HG03432 (cell line): ENCODE data around the gene ARMC9.
"Not testable (repeated sequence)": the region's sequence is repeated elsewhere in the genome, so short reads cannot be mapped to it uniquely, and the experiment has no call there.

Experiments used
- ATAC-seq: cut with Tn5 transposase; IDR thresholded peaks from one replicate; pipeline ENCODE4 v1.9.1; 2021; ENCODE audit warnings: mild to moderate bottlenecking, moderate library complexity; ENCODE audit not compliant: unreplicated experiment

The ARMC9 gene

DNA sequence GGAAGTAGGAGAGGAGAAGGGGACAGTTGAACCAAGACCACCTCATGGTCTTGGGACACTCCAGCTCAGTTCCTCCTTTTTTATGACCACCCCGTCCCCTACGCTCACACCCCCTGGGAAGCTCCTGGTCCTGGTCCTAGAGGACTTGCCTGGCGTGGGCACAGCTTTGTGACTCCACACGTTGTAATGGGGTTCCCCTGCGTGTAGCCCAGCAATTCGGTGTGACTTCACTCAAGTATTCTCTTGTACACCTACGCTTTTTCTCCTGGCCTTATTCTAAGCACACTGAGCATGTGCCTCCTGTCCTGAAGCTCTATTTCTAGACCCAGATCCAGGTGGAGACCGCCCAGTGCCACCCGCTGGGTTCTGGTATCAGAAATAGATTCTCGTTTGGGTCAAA is 161.0 kb downstream of the ARMC9 start:
- ATAC-seq, result no peak

GRCh38 chr2:231359948-231360347 is 161.5 kb downstream of the ARMC9 start:
- no peak for ATAC-seq

DNA sequence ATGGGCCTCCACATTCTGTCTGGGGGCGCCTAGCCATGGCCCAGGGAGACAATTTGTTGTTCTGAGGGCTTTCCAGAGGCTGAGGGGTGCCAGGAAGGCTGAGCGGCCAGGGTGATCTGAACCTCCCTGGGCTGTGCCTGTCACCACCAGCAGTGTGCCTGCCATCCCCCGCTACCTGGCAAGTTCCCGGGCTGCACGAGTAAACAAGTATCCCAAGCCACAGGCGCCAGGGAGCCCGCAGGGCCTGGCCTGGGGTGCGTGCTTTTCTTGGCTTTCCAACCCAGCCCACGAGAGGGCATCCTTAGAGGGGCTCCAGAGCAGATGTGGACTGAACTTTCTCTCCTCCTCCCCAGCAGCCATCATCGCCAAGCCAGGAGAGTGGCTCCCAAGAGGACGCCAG is 162.0 kb downstream of the ARMC9 start:
- ATAC-seq, result no peak

- no peak for ATAC-seq
These were observed 162.5 kb downstream of the ARMC9 start for GRCh38 chr2:231360881-231361371.

DNA sequence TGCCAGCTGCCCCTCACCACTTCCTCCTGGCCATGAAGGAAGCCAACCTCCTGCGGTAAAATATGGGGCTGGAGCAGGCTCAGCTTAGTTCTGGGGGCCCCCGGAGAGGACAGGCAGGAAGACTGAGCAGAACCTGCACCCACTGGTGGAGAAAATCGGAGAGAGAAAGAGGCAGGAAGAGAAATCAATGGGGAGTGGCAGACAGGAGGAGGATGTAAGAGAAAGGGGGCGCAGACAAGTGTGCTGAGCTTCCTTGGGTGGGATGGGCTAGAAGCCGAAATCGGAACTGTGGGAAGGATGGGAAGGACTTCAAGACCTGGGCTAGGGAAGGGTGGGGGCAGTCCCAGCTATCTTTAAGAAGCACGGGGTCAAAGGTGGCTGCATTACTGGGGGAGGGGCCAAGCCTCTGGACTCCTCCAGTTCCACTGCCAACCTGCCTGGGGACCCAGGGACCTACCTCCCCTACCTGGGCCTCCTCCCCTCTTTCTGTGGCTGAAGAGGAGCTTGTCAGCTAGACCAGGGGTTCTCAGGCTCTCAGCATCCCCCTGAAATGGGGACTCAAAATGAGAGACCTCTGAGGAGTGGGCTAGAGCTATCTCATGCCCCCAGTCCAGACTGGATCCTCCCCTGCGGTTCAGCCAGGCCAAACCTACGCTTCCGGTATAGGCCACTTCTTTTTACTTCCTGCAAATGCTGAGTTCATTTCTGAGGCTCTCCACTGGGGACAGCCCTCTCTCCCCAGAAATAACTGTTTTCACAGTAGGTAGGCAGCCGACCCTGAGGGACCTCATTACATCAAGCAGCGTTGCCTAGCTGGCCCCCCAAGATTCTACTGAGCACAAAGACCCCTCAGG is 163.5 kb downstream of the ARMC9 start:
- ATAC-seq, result peak; percentile 92

- ATAC-seq, result no peak
These were observed 164.2 kb downstream of the ARMC9 start for GRCh38 chr2:231362555-231363184.

- no peak for ATAC-seq
These were observed 165.6 kb downstream of the ARMC9 start for GRCh38 chr2:231364061-231364460.

GRCh38 chr2:231364961-231365810 is 166.8 kb downstream of the ARMC9 start:
- no peak for ATAC-seq

GRCh38 chr2:231367178-231367577 is 168.7 kb downstream of the ARMC9 start:
- ATAC-seq, result no peak

- ATAC-seq, result no peak
These were observed 171.4 kb downstream of the ARMC9 start for GRCh38 chr2:231369580-231370428.

- no peak for ATAC-seq
These were observed 172.0 kb downstream of the ARMC9 start for GRCh38 chr2:231370429-231370748.

GRCh38 chr2:231370749-231371429 is 172.5 kb downstream of the ARMC9 start:
- ATAC-seq, result no peak

GRCh38 chr2:231371430-231372054 is 173.1 kb downstream of the ARMC9 start:
- no peak for ATAC-seq

DNA sequence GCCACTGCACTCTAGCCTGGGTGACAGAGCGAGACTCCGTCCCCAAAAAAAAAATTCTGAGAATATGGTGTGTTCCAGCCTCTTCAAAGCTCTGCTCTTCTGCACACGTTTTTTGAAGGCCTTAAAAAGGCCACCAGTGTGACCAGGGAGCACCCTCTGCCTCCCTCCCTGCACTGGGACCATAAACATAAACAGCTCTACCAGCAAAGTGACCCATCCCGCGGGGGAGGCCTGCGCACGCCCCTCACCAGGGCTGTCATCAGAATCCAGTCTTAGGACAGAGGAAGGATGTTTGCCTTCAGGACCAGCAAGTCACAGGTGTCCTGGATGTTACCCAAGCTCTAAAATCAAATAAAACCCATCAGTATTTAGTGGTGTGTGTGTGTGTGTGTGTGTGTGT is 173.9 kb downstream of the ARMC9 start:
- ATAC-seq, result no peak

DNA sequence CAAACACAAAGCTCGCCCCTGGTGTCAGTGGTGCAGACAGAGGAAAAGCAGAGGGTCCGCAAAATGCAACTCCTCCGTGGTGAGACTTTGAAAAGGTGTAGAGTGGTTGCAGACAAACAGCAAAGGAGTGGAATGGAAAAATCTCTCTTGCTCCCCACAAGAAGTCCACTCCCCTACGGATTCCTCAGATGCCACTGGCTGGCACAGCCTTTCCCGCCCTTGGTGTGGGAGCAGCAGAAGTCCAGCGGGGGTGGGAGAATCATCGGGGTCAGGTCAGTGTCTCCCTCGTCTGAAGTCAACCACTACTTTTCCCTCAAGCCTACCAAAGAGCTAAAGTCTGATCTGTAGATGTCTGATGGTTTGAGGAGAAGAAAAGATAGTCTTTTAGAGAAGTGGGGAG is 174.8 kb downstream of the ARMC9 start:
- ATAC-seq, result no peak

- no peak for ATAC-seq
These were observed 175.4 kb downstream of the ARMC9 start for GRCh38 chr2:231373786-231374349.

DNA sequence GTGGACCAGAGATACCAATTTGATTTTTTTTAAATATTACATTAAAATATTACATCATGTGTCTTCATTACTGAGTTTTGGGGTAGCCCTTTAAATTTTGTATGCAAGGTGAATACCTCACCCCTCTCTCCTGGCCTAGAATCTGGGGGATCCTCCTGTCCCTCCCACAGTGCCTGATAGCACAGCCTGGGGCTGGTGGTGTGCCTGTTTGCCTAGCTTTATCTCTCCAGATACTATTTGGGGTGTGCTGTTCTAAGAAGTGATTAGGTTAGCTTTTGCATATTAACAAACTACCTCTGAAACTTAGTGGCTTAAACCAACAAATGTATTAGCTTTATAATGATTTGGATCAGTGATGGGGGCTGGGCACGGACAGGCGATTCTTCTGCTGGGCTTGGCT is 176.3 kb downstream of the ARMC9 start:
- no peak for ATAC-seq

- ATAC-seq, result not testable (repeated sequence)
These were observed 177.7 kb downstream of the ARMC9 start for GRCh38 chr2:231375994-231376615.

GRCh38 chr2:231376857-231377256 is 178.4 kb downstream of the ARMC9 start:
- ATAC-seq, result no peak
